Posterior vena cava (tissue), 2 donors: Measurements from ENCODE around the gene ATP10A. TPM values are rescaled to one million over a fixed set of nuclear protein-coding genes. Genes with fewer than 3 reads are reported as not detected.

Source experiments
- DNase-seq: peaks from one replicate; pipeline ENCODE4 v3.0.0-alpha.2; 2020; ENCODE audit warnings: low spot score
- intact Hi-C, 2 donors: fragments of 100-400 bp; cut with DNase I; formaldehyde crosslinking; loops; one replicate each; pipeline versions ENCODE4 v1.14.1 to v1.14.2; 2022 to 2023
- long read RNA-seq, 2 donors: library from polyadenylated mRNA; unstranded; transcript quantifications; one replicate each; pipeline ENCODE4 v2.0.0, GENCODE V29; 2020 to 2021
- total RNA-seq, 2 donors: library from RNA; stranded (reverse); fragmentation: NEBNext Ultra II Directional; extraction: Animal tissue kit (Norgen Biotek cat#: 25700); gene quantifications; one replicate each; pipeline ENCODE4 v1.2.1, GENCODE V29; 2021
- donor health status: DM: yes; HTN: yes; CAD: no.
- donor health status: DM: yes; HTN: yes; CAD: no.

Gene ATP10A
- total RNA-seq = 10 to 100 TPM; 18.7 to 21.5 TPM
- long read RNA-seq, donor 1, full-length matches to known transcripts = 3 of 15 reads
- long read RNA-seq, donor 1, partial matches to known transcripts = 4 of 15 reads
- long read RNA-seq, donor 1, other reads (novel, unspliced or antisense) = 8 of 15 reads
- long read RNA-seq, donor 2, partial matches to known transcripts = 7 of 12 reads
- long read RNA-seq, donor 2, other reads (novel, unspliced or antisense) = 5 of 12 reads

- intact Hi-C loops = no loop called here
- peak; percentile 88 for DNase-seq
These were observed at the start of gene ATP10A for GRCh38 chr15:25863111-25863967. Gene ATP10A, minus strand, starts transcription at chr15:25863327. Its CDS starts 231 bp downstream, at chr15:25863096.

- DNase-seq = no peak
- intact Hi-C loops = no loop called here
These were observed 48.9 kb upstream of the ATP10A start for GRCh38 chr15:25912035-25912434.

GRCh38 chr15:25910832-25911231 is 47.7 kb upstream of the ATP10A start:
- intact Hi-C loops = no loop called here
- DNase-seq = no peak

- DNase-seq = no peak
- intact Hi-C loops = no loop called here
These were observed 46.7 kb upstream of the ATP10A start for GRCh38 chr15:25909806-25910205.

GRCh38 chr15:25909325-25909724 is 46.2 kb upstream of the ATP10A start:
- intact Hi-C loops = no loop called here
- DNase-seq = no peak

- DNase-seq = peak; percentile 87
These were observed 42.0 kb upstream of the ATP10A start for GRCh38 chr15:25905140-25905539.

GRCh38 chr15:25903024-25903581 is 40.0 kb upstream of the ATP10A start:
- intact Hi-C loops = no loop called here
- DNase-seq = no peak

More at GRCh38 chr15:25905140-25905539, 42.0 kb upstream of the ATP10A start:
- intact Hi-C loops = no loop called here

- intact Hi-C loops = no loop called here
- DNase-seq = no peak
These were observed 38.9 kb upstream of the ATP10A start for GRCh38 chr15:25901811-25902605.

- intact Hi-C loops = no loop called here
- DNase-seq = no peak
These were observed 37.8 kb upstream of the ATP10A start for GRCh38 chr15:25900901-25901300.

- no peak for DNase-seq
These were observed 37.3 kb upstream of the ATP10A start for GRCh38 chr15:25900431-25900830.

GRCh38 chr15:25899870-25900269 is 36.7 kb upstream of the ATP10A start:
- intact Hi-C loops = no loop called here
- DNase-seq = no peak

More at GRCh38 chr15:25900431-25900830, 37.3 kb upstream of the ATP10A start:
- intact Hi-C loops = no loop called here

GRCh38 chr15:25897658-25898057 is 34.5 kb upstream of the ATP10A start:
- DNase-seq = no peak
- intact Hi-C loops = no loop called here

GRCh38 chr15:25894371-25894902 is 31.3 kb upstream of the ATP10A start:
- intact Hi-C loops = loop anchor here in 1 of 2 donors (2.0 kb wide), 1 partner anchor 18 kb away; no protein-coding TSS in a partner anchor
- no peak for DNase-seq

- DNase-seq = no peak
- intact Hi-C loops = no loop called here
These were observed 30.5 kb upstream of the ATP10A start for GRCh38 chr15:25893596-25893995.

- no peak for DNase-seq
- intact Hi-C loops = no loop called here
These were observed 29.0 kb upstream of the ATP10A start for GRCh38 chr15:25892126-25892525.

GRCh38 chr15:25891081-25891480 is 28.0 kb upstream of the ATP10A start:
- DNase-seq = no peak

GRCh38 chr15:25890529-25890928 is 27.4 kb upstream of the ATP10A start:
- intact Hi-C loops = no loop called here
- DNase-seq = no peak

More at GRCh38 chr15:25891081-25891480, 28.0 kb upstream of the ATP10A start:
- intact Hi-C loops = no loop called here

- no peak for DNase-seq
These were observed 24.7 kb upstream of the ATP10A start for GRCh38 chr15:25887870-25888269.

GRCh38 chr15:25886498-25887140 is 23.5 kb upstream of the ATP10A start:
- DNase-seq = peak; percentile 88
- intact Hi-C loops = no loop called here

More at GRCh38 chr15:25887870-25888269, 24.7 kb upstream of the ATP10A start:
- intact Hi-C loops = no loop called here
